CD4-positive, alpha-beta memory T cell (primary cell): ENCODE measurements around the gene VARS2. TPM values are rescaled to one million over a fixed set of nuclear protein-coding genes. Genes with fewer than 3 reads are reported as not detected.

Experiments used
- CTCF ChIA-PET: fragments of 350-600 bp; sonication (Branson Sonifier 250); formaldehyde crosslinking; loops from one replicate; lab custom pipeline; 2021; ENCODE audit warnings: inconsistent platforms; ENCODE audit not compliant: partially characterized antibody; lab: Charles Lee
- POLR2A ChIA-PET: fragments of 350-600 bp; sonication (Branson Sonifier 250); formaldehyde crosslinking; loops from one replicate; lab custom pipeline; 2021; ENCODE audit not compliant: partially characterized antibody; lab: Charles Lee
- DNase-seq, 5 donors: peaks; one replicate each; pipeline versions ENCODE4 v3.0.0 to v3.0.0-alpha.2; 2020 to 2022; ENCODE audit warnings: mixed read lengths in 1 of 5
- H3K27ac ChIP-seq: one replicate; pipeline ENCODE4 v1.7.0; 2013; ENCODE audit warnings: low read depth, low read length
- H3K27me3 ChIP-seq: 2 replicates; pipeline ENCODE4 v1.7.0; 2013; ENCODE audit warnings: mild to moderate bottlenecking, low read length, moderate library complexity; ENCODE audit not compliant: insufficient read depth
- H3K36me3 ChIP-seq: 2 replicates; pipeline ENCODE4 v1.7.0; 2013; ENCODE audit warnings: mild to moderate bottlenecking, low read length, moderate library complexity; ENCODE audit not compliant: insufficient read depth
- H3K4me1 ChIP-seq: 2 replicates; pipeline ENCODE4 v1.7.0; 2013; ENCODE audit warnings: mild to moderate bottlenecking, low read length, moderate library complexity; ENCODE audit not compliant: insufficient read depth
- H3K4me3 ChIP-seq, 2 donors: one replicate each; pipeline ENCODE4 v1.7.0; 2013; ENCODE audit warnings: low read length in 2 of 2, mild to moderate bottlenecking in 1 of 2
- H3K9me3 ChIP-seq, 2 donors: one replicate each; pipeline ENCODE4 v1.7.0; 2013; ENCODE audit warnings: low read length in 2 of 2, control low read depth in 1 of 2; ENCODE audit not compliant: control insufficient read depth in 1 of 2
- H3K27ac Mint-ChIP-seq, 7 donors: one replicate each; pipeline ENCODE4 v1.8.0; 2020 to 2021; ENCODE audit warnings: mixed read lengths in 7 of 7, mild to moderate bottlenecking in 6 of 7, inconsistent platforms in 3 of 7, moderate library complexity in 3 of 7
- H3K27me3 Mint-ChIP-seq, 2 donors: one replicate each; pipeline ENCODE4 v1.8.0; 2020 to 2021; ENCODE audit warnings: mixed read lengths in 2 of 2
- H3K36me3 Mint-ChIP-seq, 2 donors: one replicate each; pipeline ENCODE4 v1.8.0; 2020 to 2021; ENCODE audit warnings: mixed read lengths in 2 of 2, inconsistent platforms in 1 of 2, mild to moderate bottlenecking in 1 of 2
- H3K4me1 Mint-ChIP-seq, 4 donors: one replicate each; pipeline ENCODE4 v1.8.0; 2020 to 2021; ENCODE audit warnings: mixed read lengths in 4 of 4, mild to moderate bottlenecking in 1 of 4
- H3K4me3 Mint-ChIP-seq, 8 donors: one replicate each; pipeline ENCODE4 v1.8.0; 2020 to 2021; ENCODE audit warnings: mixed read lengths in 8 of 8, mild to moderate bottlenecking in 7 of 8, moderate library complexity in 6 of 8, inconsistent platforms in 3 of 8
- H3K9me3 Mint-ChIP-seq, 8 donors: one replicate each; pipeline ENCODE4 v1.8.0; 2020 to 2021; ENCODE audit warnings: mixed read lengths in 8 of 8, mild to moderate bottlenecking in 5 of 8, inconsistent platforms in 3 of 8, moderate library complexity in 1 of 8
- intact Hi-C: fragments of 100-400 bp; cut with micrococcal nuclease; formaldehyde crosslinking; loops from one replicate; pipeline ENCODE4 v1.15.1; 2023
- polyA plus RNA-seq, 2 donors: library from polyadenylated mRNA; unstranded; fragments of 300-500 nt; fragmentation: Illumina TruSeq; gene quantifications; one replicate each; pipeline ENCODE4 v1.2.3, GENCODE V29; 2021
- total RNA-seq, 2 experiments: library from RNA; stranded (reverse); gene quantifications; one replicate each; pipeline ENCODE4 v1.2.3, GENCODE V29; 2021

Gene VARS2
- total and polyA plus RNA-seq, 4 experiments from 2014 or later: 16.3 to 37.8 (median 26.0) TPM

DNA sequence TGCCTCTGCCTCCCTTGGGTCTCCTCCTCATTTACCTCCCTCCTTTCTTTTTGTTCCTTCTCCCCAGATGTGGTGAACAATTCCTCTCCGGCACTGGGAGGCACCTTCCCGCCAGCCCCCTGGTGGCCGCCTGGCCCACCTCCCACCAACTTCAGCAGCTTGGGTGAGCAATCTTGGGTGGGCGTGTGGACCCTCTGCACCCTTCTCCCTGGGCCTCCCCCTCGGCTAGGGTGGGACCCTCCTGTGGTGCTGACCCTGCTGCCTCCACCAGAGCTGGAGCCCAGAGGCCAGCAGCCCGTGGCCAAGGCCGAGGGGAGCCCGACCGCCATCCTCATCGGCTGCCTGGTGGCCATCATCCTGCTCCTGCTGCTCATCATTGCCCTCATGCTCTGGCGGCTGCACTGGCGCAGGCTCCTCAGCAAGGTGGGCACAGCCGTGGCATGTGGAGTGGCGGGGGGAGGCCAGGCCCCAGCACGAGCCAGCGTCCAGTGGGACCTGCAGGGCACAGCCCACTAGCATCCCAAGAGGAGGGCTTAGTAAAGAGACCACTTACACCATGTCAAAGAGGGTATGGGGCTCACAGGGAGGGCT lies 20.9 kb upstream of the VARS2 start:
- Mint-ChIP-seq H3K9me3 (no peaks in the 10 kb centered on the region), H3K27me3 (no peaks in the 10 kb centered on the region), H3K27ac (peak overlapping the region in 1 of 7 donors; percentile 62), H3K36me3 (peaks cover 10 to 21% of the 10 kb centered on the region in 2 donors), H3K4me1 (no peaks in the 10 kb centered on the region), H3K4me3 (no peak overlapping the region)
- Histone ChIP-seq H3K36me3 (no peaks in the 10 kb centered on the region), H3K27me3 (no peaks in the 10 kb centered on the region), H3K4me1 (no peaks in the 10 kb centered on the region), H3K4me3 (no peak overlapping the region), H3K27ac (no peak overlapping the region), H3K9me3 (no peaks in the 10 kb centered on the region)
- ChIA-PET POLR2A (no interaction called here), CTCF (interaction anchor here (0.7 kb wide), 1 partner anchor 9 kb away, joined by 3 read pairs; no protein-coding TSS in a partner anchor)
- DNase-seq: no peak
- intact Hi-C loops: no loop called here

DNA sequence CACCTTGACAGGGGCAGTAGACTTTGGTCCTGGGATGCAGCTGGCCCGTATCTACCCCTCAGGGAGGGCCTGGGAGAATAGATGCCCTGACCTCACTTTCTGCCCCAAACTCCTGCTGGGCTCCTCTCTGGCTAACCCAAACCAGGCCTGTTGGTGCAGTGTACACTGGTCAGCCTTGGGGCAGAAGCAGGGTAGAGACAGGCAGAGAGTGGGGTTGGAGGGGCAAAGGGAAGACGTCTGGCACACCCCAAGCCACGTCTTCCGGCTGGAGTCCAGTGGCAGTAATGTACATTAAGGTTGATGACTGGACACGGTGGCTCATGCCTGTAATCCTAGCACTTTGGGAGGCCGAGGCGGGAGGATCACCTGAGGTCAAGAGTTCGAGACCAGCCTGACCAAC lies 20.4 kb upstream of the VARS2 start:
- Histone ChIP-seq H3K9me3 (no peaks in the 10 kb centered on the region), H3K4me1 (no peaks in the 10 kb centered on the region), H3K27me3 (no peaks in the 10 kb centered on the region), H3K27ac (no peak overlapping the region), H3K4me3 (no peak overlapping the region), H3K36me3 (no peaks in the 10 kb centered on the region)
- POLR2A ChIA-PET: no interaction called here
- no peak for DNase-seq
- intact Hi-C loops: no loop called here
- Mint-ChIP-seq H3K27ac (no peak overlapping the region), H3K27me3 (no peaks in the 10 kb centered on the region), H3K9me3 (no peaks in the 10 kb centered on the region), H3K4me1 (no peaks in the 10 kb centered on the region), H3K36me3 (peaks cover 14 to 16% of the 10 kb centered on the region in 2 donors), H3K4me3 (no peak overlapping the region)
- CTCF ChIA-PET: no interaction called here

DNA sequence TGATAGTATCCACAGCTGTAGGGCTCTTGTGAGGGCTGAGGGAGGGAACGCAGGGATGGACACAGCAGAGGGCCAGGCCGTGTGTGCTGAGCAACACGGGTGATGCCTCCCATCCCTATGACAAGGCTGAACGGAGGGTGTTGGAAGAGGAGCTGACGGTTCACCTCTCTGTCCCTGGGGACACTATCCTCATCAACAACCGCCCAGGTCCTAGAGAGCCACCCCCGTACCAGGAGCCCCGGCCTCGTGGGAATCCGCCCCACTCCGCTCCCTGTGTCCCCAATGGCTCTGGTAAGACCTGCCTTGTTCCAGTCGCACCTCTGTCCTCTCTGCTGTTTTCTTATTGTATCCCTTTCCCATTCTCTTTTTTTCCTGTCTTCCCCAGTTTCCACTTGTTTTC lies 19.7 kb upstream of the VARS2 start:
- no peak overlapping the region for H3K4me3 Mint-ChIP-seq
- no peak overlapping the region for H3K4me3 ChIP-seq
- no peaks in the 10 kb centered on the region for H3K36me3 ChIP-seq
- H3K27ac Mint-ChIP-seq: no peak overlapping the region
- ChIA-PET CTCF (no interaction called here), POLR2A (no interaction called here)
- H3K9me3 ChIP-seq: no peaks in the 10 kb centered on the region
- no peak for DNase-seq
- H3K4me1 ChIP-seq: no peaks in the 10 kb centered on the region
- peaks cover 14 to 16% of the 10 kb centered on the region in 2 donors for H3K36me3 Mint-ChIP-seq
- no peaks in the 10 kb centered on the region for H3K27me3 ChIP-seq
- no peaks in the 10 kb centered on the region for H3K4me1 Mint-ChIP-seq
- H3K27ac ChIP-seq: no peak overlapping the region
- H3K9me3 Mint-ChIP-seq: no peaks in the 10 kb centered on the region
- intact Hi-C loops: no loop called here
- H3K27me3 Mint-ChIP-seq: no peaks in the 10 kb centered on the region

DNA sequence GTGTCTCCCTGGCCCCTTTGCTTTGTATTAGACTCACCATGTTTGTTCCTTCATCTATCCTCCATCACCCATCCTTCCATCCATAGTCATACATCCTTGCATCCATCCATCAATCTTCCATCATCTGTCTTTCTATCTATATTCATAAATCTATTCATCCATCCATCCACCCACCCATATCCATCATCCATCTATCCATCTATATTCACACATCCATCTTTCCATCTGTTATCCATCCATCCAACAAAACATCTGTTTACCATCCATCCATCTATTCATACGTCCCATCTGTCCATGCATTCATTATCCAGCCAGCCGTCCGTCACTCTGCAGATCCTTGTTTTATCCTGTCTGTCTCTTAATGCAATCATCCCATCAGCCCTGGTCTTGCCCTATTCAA lies 19.1 kb upstream of the VARS2 start:
- peak overlapping the region in 2 of 7 donors; percentile 9 to 15 for H3K27ac Mint-ChIP-seq
- peaks cover 12 to 14% of the 10 kb centered on the region in 2 donors for H3K36me3 Mint-ChIP-seq
- H3K9me3 Mint-ChIP-seq: no peaks in the 10 kb centered on the region
- no peaks in the 10 kb centered on the region for H3K27me3 Mint-ChIP-seq
- Histone ChIP-seq H3K9me3 (no peaks in the 10 kb centered on the region), H3K4me1 (no peaks in the 10 kb centered on the region), H3K36me3 (no peaks in the 10 kb centered on the region), H3K27ac (no peak overlapping the region), H3K27me3 (no peaks in the 10 kb centered on the region), H3K4me3 (no peak overlapping the region)
- H3K4me1 Mint-ChIP-seq: no peaks in the 10 kb centered on the region
- no peak for DNase-seq
- ChIA-PET POLR2A (no interaction called here), CTCF (interaction anchor here (0.9 kb wide), 1 partner anchor 66 kb away, joined by 3 read pairs; no protein-coding TSS in a partner anchor)
- H3K4me3 Mint-ChIP-seq: peak overlapping the region in 1 of 8 donors; percentile 8
- intact Hi-C loops: no loop called here

DNA sequence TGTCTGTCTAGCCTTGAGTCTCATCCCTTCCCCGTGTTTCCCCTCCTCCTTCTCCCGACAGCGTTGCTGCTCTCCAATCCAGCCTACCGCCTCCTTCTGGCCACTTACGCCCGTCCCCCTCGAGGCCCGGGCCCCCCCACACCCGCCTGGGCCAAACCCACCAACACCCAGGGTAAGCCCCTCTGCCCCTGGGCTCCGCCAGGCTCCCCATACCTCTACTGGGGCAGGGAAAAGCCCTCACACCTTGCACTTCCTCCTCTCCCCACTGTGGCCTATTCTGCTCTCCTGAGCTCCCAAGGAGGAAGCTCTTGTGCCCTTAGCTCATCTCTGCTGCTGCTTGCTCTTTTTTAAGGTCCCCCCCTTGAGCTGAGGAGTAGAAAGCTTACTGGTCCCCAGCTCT lies 18.7 kb upstream of the VARS2 start:
- no peaks in the 10 kb centered on the region for H3K27me3 ChIP-seq
- H3K9me3 ChIP-seq: no peaks in the 10 kb centered on the region
- Mint-ChIP-seq H3K27ac (no peak overlapping the region), H3K9me3 (no peaks in the 10 kb centered on the region), H3K36me3 (peaks cover 8 to 14% of the 10 kb centered on the region in 2 donors), H3K4me3 (no peak overlapping the region), H3K27me3 (no peaks in the 10 kb centered on the region), H3K4me1 (no peaks in the 10 kb centered on the region)
- no peak for DNase-seq
- H3K4me1 ChIP-seq: no peaks in the 10 kb centered on the region
- intact Hi-C loops: no loop called here
- H3K4me3 ChIP-seq: no peak overlapping the region
- POLR2A ChIA-PET: interaction anchor here (0.9 kb wide), 1 partner anchor 11 kb away, joined by 3 read pairs; no protein-coding TSS in a partner anchor
- CTCF ChIA-PET: interaction anchor here (0.9 to 1.3 kb wide), 3 partner anchors 20 to 73 kb away, joined by 3 to 4 read pairs (median 3); no protein-coding TSS in a partner anchor
- no peaks in the 10 kb centered on the region for H3K36me3 ChIP-seq
- H3K27ac ChIP-seq: no peak overlapping the region

DNA sequence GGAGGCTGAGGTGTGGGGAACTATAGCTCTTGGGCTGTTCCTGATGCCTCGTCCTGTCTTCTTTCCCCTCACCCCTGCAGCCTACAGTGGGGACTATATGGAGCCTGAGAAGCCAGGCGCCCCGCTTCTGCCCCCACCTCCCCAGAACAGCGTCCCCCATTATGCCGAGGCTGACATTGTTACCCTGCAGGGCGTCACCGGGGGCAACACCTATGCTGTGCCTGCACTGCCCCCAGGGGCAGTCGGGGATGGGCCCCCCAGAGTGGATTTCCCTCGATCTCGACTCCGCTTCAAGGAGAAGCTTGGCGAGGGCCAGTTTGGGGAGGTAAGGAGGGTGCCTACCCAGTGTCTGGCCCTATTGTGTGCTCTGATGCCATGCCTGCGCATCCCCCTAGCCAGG lies 17.5 kb upstream of the VARS2 start:
- H3K27me3 Mint-ChIP-seq: no peaks in the 10 kb centered on the region
- DNase-seq: no peak
- peaks cover 7 to 14% of the 10 kb centered on the region in 2 donors for H3K36me3 Mint-ChIP-seq
- Histone ChIP-seq H3K27ac (no peak overlapping the region), H3K4me3 (no peak overlapping the region), H3K36me3 (no peaks in the 10 kb centered on the region), H3K4me1 (no peaks in the 10 kb centered on the region), H3K9me3 (no peaks in the 10 kb centered on the region), H3K27me3 (no peaks in the 10 kb centered on the region)
- POLR2A ChIA-PET: no interaction called here
- H3K9me3 Mint-ChIP-seq: no peaks in the 10 kb centered on the region
- H3K27ac Mint-ChIP-seq: no peak overlapping the region
- intact Hi-C loops: no loop called here
- H3K4me1 Mint-ChIP-seq: no peaks in the 10 kb centered on the region
- H3K4me3 Mint-ChIP-seq: no peak overlapping the region
- CTCF ChIA-PET: interaction anchor here (1.1 to 1.3 kb wide), 2 partner anchors 18 to 74 kb away, joined by 3 to 4 read pairs; no protein-coding TSS in a partner anchor

DNA sequence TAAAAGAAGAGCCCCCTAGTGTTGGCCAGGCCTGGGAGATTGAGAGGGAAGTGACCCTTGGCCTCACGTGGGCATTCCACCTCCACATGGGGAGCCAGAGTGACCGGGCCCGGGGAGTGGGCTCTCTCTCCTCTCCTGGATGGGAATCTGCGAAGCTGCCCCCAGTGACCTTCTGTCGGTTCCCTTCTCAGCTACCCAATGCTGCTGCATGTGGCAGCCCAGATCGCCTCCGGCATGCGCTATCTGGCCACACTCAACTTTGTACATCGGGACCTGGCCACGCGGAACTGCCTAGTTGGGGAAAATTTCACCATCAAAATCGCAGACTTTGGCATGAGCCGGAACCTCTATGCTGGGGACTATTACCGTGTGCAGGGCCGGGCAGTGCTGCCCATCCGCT lies 16.2 kb upstream of the VARS2 start:
- Mint-ChIP-seq H3K36me3 (peaks cover 7 to 14% of the 10 kb centered on the region in 2 donors), H3K27ac (no peak overlapping the region), H3K4me1 (no peaks in the 10 kb centered on the region), H3K4me3 (no peak overlapping the region), H3K9me3 (no peaks in the 10 kb centered on the region), H3K27me3 (no peaks in the 10 kb centered on the region)
- intact Hi-C loops: no loop called here
- H3K4me3 ChIP-seq: no peak overlapping the region
- no peaks in the 10 kb centered on the region for H3K27me3 ChIP-seq
- H3K36me3 ChIP-seq: no peaks in the 10 kb centered on the region
- no peak overlapping the region for H3K27ac ChIP-seq
- no peaks in the 10 kb centered on the region for H3K4me1 ChIP-seq
- DNase-seq: no peak
- ChIA-PET CTCF (no interaction called here), POLR2A (no interaction called here)
- no peaks in the 10 kb centered on the region for H3K9me3 ChIP-seq
